ENCODE measurements around the gene BLVRA.

DNA sequence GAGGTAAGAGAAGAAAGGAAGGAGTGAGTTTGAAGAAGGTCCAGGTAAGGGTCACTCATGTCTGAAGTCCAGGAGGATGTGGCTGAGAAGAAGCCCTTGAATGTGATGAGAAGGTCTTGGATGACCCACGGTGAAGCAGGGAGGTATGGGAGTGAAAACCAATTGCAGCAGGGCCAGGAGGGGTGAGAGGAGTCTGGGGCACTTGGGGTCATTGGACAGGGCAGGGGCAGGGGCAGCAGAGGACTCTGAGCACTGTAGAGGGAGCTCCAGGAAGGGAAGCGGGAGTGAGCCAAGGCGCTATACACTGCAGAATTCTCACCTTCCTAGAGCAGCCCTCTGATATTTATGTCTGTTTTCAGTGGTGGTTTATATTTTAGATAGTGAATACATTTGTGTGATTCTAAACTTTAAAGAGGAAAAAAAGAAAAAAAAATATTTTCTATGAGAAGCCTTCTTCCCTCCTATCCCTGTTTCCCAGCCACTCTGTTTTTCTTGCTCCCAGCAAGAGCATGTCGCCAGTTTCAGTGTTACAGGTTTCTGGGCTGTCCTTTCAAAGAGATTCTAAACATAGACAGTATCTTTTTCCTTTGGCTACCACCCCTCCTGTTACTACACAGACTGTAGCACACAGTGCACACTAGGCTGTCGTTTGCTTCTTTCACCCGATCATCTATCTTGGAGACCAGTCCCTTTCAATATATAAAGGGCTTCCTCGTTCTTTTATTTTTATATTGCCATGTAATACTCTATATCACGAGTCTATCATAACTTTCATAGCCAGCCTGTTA lies 24.5 kb downstream of the BLVRA start:
- TF ChIP-seq, protein P1, sequence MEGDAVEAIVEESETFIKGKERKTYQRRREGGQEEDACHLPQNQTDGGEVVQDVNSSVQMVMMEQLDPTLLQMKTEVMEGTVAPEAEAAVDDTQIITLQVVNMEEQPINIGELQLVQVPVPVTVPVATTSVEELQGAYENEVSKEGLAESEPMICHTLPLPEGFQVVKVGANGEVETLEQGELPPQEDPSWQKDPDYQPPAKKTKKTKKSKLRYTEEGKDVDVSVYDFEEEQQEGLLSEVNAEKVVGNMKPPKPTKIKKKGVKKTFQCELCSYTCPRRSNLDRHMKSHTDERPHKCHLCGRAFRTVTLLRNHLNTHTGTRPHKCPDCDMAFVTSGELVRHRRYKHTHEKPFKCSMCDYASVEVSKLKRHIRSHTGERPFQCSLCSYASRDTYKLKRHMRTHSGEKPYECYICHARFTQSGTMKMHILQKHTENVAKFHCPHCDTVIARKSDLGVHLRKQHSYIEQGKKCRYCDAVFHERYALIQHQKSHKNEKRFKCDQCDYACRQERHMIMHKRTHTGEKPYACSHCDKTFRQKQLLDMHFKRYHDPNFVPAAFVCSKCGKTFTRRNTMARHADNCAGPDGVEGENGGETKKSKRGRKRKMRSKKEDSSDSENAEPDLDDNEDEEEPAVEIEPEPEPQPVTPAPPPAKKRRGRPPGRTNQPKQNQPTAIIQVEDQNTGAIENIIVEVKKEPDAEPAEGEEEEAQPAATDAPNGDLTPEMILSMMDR (IDR thresholded peaks at IDR 0.05) = no peak
- TF ChIP-seq POLR2AphosphoS5 (IDR thresholded peaks at IDR 0.05) (no peak), EP300 (IDR thresholded peaks at IDR 0.05) (no peak)
